HepG2 (cell line): ENCODE measurements around the gene GPC3.

Experiments used
- AKAP8 ChIP-seq: sonication (generic); formaldehyde crosslinking; IDR thresholded peaks from 2 replicates; pipeline ENCODE4 v1.5.1; 2020; ENCODE audit warnings: mild to moderate bottlenecking, missing genetic modification reagents
- E2F1 ChIP-seq: sonication (generic); formaldehyde crosslinking; IDR thresholded peaks from 2 replicates; pipeline ENCODE4 v1.5.0; 2020; ENCODE audit warnings: missing genetic modification reagents
- GMEB1 ChIP-seq: sonication (generic); formaldehyde crosslinking; IDR thresholded peaks from 2 replicates; pipeline ENCODE4 v1.5.1; 2020; ENCODE audit warnings: missing genetic modification reagents, mild to moderate bottlenecking, borderline replicate concordance
- IRF2 ChIP-seq: IDR thresholded peaks from 2 replicates; pipeline ENCODE4 v1.6.1; 2018; ENCODE audit warnings: missing genetic modification reagents, missing compliant biosample characterization
- NCOA1 ChIP-seq: sonication (generic); formaldehyde crosslinking; IDR thresholded peaks from 2 replicates; pipeline ENCODE4 v1.9.0; 2021; ENCODE audit warnings: missing genetic modification reagents
- PATZ1 ChIP-seq: sonication (generic); formaldehyde crosslinking; IDR thresholded peaks from 2 replicates; pipeline ENCODE4 v1.4.0; 2020; ENCODE audit warnings: missing genetic modification reagents
- PHF21A ChIP-seq: sonication (generic); formaldehyde crosslinking; IDR thresholded peaks from 2 replicates; pipeline ENCODE4 v1.5.0; 2020; ENCODE audit warnings: mild to moderate bottlenecking, missing genetic modification reagents
- PHF8 ChIP-seq: sonication (generic); formaldehyde crosslinking; IDR thresholded peaks from 2 replicates; pipeline ENCODE4 v1.5.0; 2020; ENCODE audit warnings: missing genetic modification reagents
- REST ChIP-seq, 2 experiments: IDR thresholded peaks; 2 replicates each; pipeline ENCODE4 v1.6.1; 2011 to 2012; ENCODE audit warnings: low read length in 2 of 2, borderline replicate concordance in 1 of 2, low read depth in 1 of 2, mild to moderate bottlenecking in 1 of 2, moderate library complexity in 1 of 2
- SRSF1 ChIP-seq: fragments of 200-400 bp; formaldehyde crosslinking; optimal IDR thresholded peaks from 2 replicates; pipeline ENCODE3; 2017; ENCODE audit warnings: mild to moderate bottlenecking, low read depth, low read length, moderate library complexity
- ZBTB46 ChIP-seq: sonication (generic); formaldehyde crosslinking; IDR thresholded peaks from 2 replicates; pipeline ENCODE4 v1.4.0; 2020; ENCODE audit warnings: mild to moderate bottlenecking, missing genetic modification reagents, borderline replicate concordance
- ZKSCAN1 ChIP-seq: fragments of 150-350 bp; IDR thresholded peaks from 2 replicates; pipeline ENCODE4 v1.6.1; 2014; ENCODE audit warnings: low read length
- ZNF605 ChIP-seq: sonication (generic); formaldehyde crosslinking; IDR thresholded peaks from 2 replicates; pipeline ENCODE4 v1.8.0; 2022; ENCODE audit warnings: mild to moderate bottlenecking, missing genetic modification reagents
- TF ChIP-seq, protein P1 (sequence below): sonication (generic); formaldehyde crosslinking; IDR thresholded peaks from 2 replicates; pipeline ENCODE4 v1.5.0; 2020; ENCODE audit warnings: mild to moderate bottlenecking, missing genetic modification reagents, moderate library complexity

- no peak for TF ChIP-seq REST (IDR thresholded peaks at IDR 0.05; ENCODE audit: borderline replicate concordance in 1 of 2, low read depth in 1 of 2, low read length in 2 of 2)
- TF ChIP-seq SRSF1, result no peak
- TF ChIP-seq NCOA1 (CRISPR knock-in tag), result no peak
- no peak for TF ChIP-seq PHF8 (CRISPR knock-in tag)
- no peak for TF ChIP-seq PHF21A (CRISPR knock-in tag)
- TF ChIP-seq AKAP8 (CRISPR knock-in tag), result no peak
- no peak for TF ChIP-seq ZBTB46 (CRISPR knock-in tag)
- no peak for TF ChIP-seq ZNF605
- no peak for TF ChIP-seq PATZ1 (CRISPR knock-in tag)
- no peak for TF ChIP-seq ZKSCAN1
- TF ChIP-seq GMEB1 (CRISPR knock-in tag), result no peak
- TF ChIP-seq, protein P1, sequence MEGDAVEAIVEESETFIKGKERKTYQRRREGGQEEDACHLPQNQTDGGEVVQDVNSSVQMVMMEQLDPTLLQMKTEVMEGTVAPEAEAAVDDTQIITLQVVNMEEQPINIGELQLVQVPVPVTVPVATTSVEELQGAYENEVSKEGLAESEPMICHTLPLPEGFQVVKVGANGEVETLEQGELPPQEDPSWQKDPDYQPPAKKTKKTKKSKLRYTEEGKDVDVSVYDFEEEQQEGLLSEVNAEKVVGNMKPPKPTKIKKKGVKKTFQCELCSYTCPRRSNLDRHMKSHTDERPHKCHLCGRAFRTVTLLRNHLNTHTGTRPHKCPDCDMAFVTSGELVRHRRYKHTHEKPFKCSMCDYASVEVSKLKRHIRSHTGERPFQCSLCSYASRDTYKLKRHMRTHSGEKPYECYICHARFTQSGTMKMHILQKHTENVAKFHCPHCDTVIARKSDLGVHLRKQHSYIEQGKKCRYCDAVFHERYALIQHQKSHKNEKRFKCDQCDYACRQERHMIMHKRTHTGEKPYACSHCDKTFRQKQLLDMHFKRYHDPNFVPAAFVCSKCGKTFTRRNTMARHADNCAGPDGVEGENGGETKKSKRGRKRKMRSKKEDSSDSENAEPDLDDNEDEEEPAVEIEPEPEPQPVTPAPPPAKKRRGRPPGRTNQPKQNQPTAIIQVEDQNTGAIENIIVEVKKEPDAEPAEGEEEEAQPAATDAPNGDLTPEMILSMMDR, result no peak
- no peak for TF ChIP-seq E2F1 (CRISPR knock-in tag)
- TF ChIP-seq IRF2 (CRISPR knock-in tag), result no peak
Measured at GRCh38 chrX:133593531-133593930, 391.9 kb downstream of the GPC3 start.
